Right lobe of liver (tissue), 6 donors: Measurements from ENCODE around the gene ANKRD11. TPM values are rescaled to one million over a fixed set of nuclear protein-coding genes. Genes with fewer than 3 reads are reported as not detected.

Source experiments
- ATAC-seq, 4 donors: fragments of 200-7000 bp; cut with Tn5 transposase; one replicate each; pipeline ENCODE4 v1.9.1; 2020; ENCODE audit warnings: mild to moderate bottlenecking in 4 of 4, moderate library complexity in 4 of 4
- DNase-seq, 3 donors: peaks; one replicate each; pipeline ENCODE4 v3.0.0-alpha.2; 2020
- H3K27ac ChIP-seq, 3 donors: fragments of 200-600 bp; one replicate each; pipeline ENCODE4 v1.8.0; 2022
- H3K27me3 ChIP-seq, 2 donors: fragments of 200-600 bp; one replicate each; pipeline ENCODE4 v1.8.0; 2022
- H3K36me3 ChIP-seq, 4 donors: fragments of 200-600 bp; sonication (generic) in 1 of 4; one replicate each; pipeline versions ENCODE4 v1.5.1 to v1.8.0; 2017 to 2022; ENCODE audit warnings: control low read depth in 1 of 4
- H3K4me1 ChIP-seq, 4 donors: fragments of 200-600 bp; sonication (generic) in 1 of 4; one replicate each; pipeline versions ENCODE4 v1.5.1 to v1.8.0; 2017 to 2022; ENCODE audit warnings: control low read depth in 1 of 4
- H3K4me3 ChIP-seq, 3 donors: fragments of 200-600 bp; one replicate each; pipeline ENCODE4 v1.8.0; 2022
- H3K9me3 ChIP-seq, 4 donors: fragments of 200-600 bp; sonication (generic) in 1 of 4; one replicate each; pipeline versions ENCODE4 v1.5.1 to v1.8.0; 2017 to 2022; ENCODE audit warnings: control low read depth in 1 of 4
- CTCF ChIP-seq, 4 donors: fragments of 200-600 bp in 3 of 4; fragments of 450-650 bp in 1 of 4; IDR thresholded peaks; one replicate each; pipeline versions ENCODE4 v1.5.1 to v1.8.0; 2016 to 2022; ENCODE audit warnings: antibody characterized with exemption in 4 of 4, mild to moderate bottlenecking in 2 of 4
- POLR2A ChIP-seq: fragments of 450-650 bp; IDR thresholded peaks from one replicate; pipeline ENCODE4 v1.6.1; 2017; ENCODE audit warnings: antibody characterized with exemption, mild to moderate bottlenecking
- WGBS: methylation state at CpG from one replicate; pipeline ENCODE4 v1.1.6; 2018; ENCODE audit warnings: low coverage, low lambda C conversion rate; ENCODE audit not compliant: insufficient coverage; ENCODE audit errors: missing lambda C conversion rate; 5-methylcytosine and 5-hydroxymethylcytosine counted together
- intact Hi-C, 2 donors: fragments of 100-400 bp; cut with DNase I; formaldehyde crosslinking; loops; one replicate each; pipeline versions ENCODE4 v1.11.2 to v1.14.1; 2022
- total RNA-seq, 6 experiments: library from RNA; depleted of rRNA in 2 of 6; stranded (reverse); fragments of >200 nt in 2 of 6; fragmentation: NEBNext Ultra II Directional in 3 of 6; extraction: Animal tissue kit (Norgen Biotek cat#: 25700) in 3 of 6; gene quantifications; one replicate each; pipeline versions ENCODE4 v1.1.0 to v1.2.4, GENCODE V29; 2016 to 2023
- donor health status: DM: no; HTN: yes; CAD: no.
- donor health status: DM: no; HTN: no; CAD: no.
- donor health status: DM: no; HTN: no; CAD: no.
- donor health status: DM: no; HTN: yes; CAD: no.
- donor health status: DM: no; HTN: yes; CAD: no.

Gene ANKRD11
- total RNA-seq, 6 experiments from 2014 or later, result 26.2 to 65.8 (median 41.6) TPM

GRCh38 chr16:89288577-89288844 lies 201.8 kb downstream of the ANKRD11 start:
- no peak for DNase-seq
- no CpG with 5 or more reads among the region's 13 CpGs for WGBS
- TF ChIP-seq POLR2A, result no peak
- no peak for TF ChIP-seq CTCF (IDR thresholded peaks at IDR 0.05)
- Histone ChIP-seq H3K4me3 (no peak overlapping the region), H3K27ac (no peak overlapping the region), H3K27me3 (no peaks in the 10 kb centered on the region), H3K36me3 (peaks cover 0 to 55% (median 18%) of the 10 kb centered on the region in 4 donors), H3K9me3 (no peaks in the 10 kb centered on the region), H3K4me1 (no peaks in the 10 kb centered on the region)
- intact Hi-C loops, result no loop called here
- no peak for ATAC-seq

GRCh38 chr16:89287777-89288576 lies 202.4 kb downstream of the ANKRD11 start:
- H3K9me3 ChIP-seq, result no peaks in the 10 kb centered on the region
- H3K27me3 ChIP-seq, result no peaks in the 10 kb centered on the region
- no peaks in the 10 kb centered on the region for H3K4me1 ChIP-seq
- intact Hi-C loops, result no loop called here
- peaks cover 0 to 58% (median 21%) of the 10 kb centered on the region in 4 donors for H3K36me3 ChIP-seq
- DNase-seq, result no peak
- ATAC-seq, result no peak
- no peak overlapping the region for H3K4me3 ChIP-seq
- no peak overlapping the region for H3K27ac ChIP-seq
- WGBS, result 92% methylated on average over 14 of the region's 30 CpGs
- TF ChIP-seq POLR2A, result no peak
- no peak for TF ChIP-seq CTCF (IDR thresholded peaks at IDR 0.05)

- H3K4me3 ChIP-seq, result no peak overlapping the region
- H3K27me3 ChIP-seq, result no peaks in the 10 kb centered on the region
- no peak for DNase-seq
- H3K27ac ChIP-seq, result no peak overlapping the region
- WGBS, result 89% methylated on average over 3 of the region's 25 CpGs
- no peaks in the 10 kb centered on the region for H3K9me3 ChIP-seq
- no peak for TF ChIP-seq CTCF (IDR thresholded peaks at IDR 0.05)
- TF ChIP-seq POLR2A, result no peak
- intact Hi-C loops, result no loop called here
- H3K36me3 ChIP-seq, result peaks cover 0 to 58% (median 21%) of the 10 kb centered on the region in 4 donors
- H3K4me1 ChIP-seq, result no peaks in the 10 kb centered on the region
- no peak for ATAC-seq
These were observed 204.3 kb downstream of the ANKRD11 start for GRCh38 chr16:89286096-89286495.

GRCh38 chr16:89285381-89285780 lies 205.0 kb downstream of the ANKRD11 start:
- no peaks in the 10 kb centered on the region for H3K4me1 ChIP-seq
- H3K27me3 ChIP-seq, result no peaks in the 10 kb centered on the region
- H3K27ac ChIP-seq, result no peak overlapping the region
- H3K9me3 ChIP-seq, result no peaks in the 10 kb centered on the region
- H3K36me3 ChIP-seq, result peaks cover 0 to 64% (median 21%) of the 10 kb centered on the region in 4 donors
- intact Hi-C loops, result no loop called here
- H3K4me3 ChIP-seq, result no peak overlapping the region
- WGBS, result 88% methylated on average over 8 of the region's 17 CpGs
- ATAC-seq (no peak), DNase-seq (no peak)
- no peak for TF ChIP-seq POLR2A
- no peak for TF ChIP-seq CTCF (IDR thresholded peaks at IDR 0.05)
